Measurements from ENCODE around the gene TRIM47.
"Not testable (repeated sequence)": the region's sequence is repeated elsewhere in the genome, so short reads cannot be mapped to it uniquely, and the experiment has no call there.

Gene TRIM47

GRCh38 chr17:75889454-75889853, 11.1 kb upstream of the TRIM47 start:
- DNase-seq (ENCODE audit: insufficient read length, low spot score) (no peak), FAIRE-seq (no peak)
- TF ChIP-seq CTCF (IDR thresholded peaks at IDR 0.05; ENCODE audit: insufficient read depth, missing control alignments): no peak

- no peak for TF ChIP-seq CTCF (IDR thresholded peaks at IDR 0.05; ENCODE audit: insufficient read depth, missing control alignments)
- DNase-seq (ENCODE audit: insufficient read length, low spot score): no peak
- no peak for FAIRE-seq
Measured at GRCh38 chr17:75888484-75888883, 10.1 kb upstream of the TRIM47 start.

DNA sequence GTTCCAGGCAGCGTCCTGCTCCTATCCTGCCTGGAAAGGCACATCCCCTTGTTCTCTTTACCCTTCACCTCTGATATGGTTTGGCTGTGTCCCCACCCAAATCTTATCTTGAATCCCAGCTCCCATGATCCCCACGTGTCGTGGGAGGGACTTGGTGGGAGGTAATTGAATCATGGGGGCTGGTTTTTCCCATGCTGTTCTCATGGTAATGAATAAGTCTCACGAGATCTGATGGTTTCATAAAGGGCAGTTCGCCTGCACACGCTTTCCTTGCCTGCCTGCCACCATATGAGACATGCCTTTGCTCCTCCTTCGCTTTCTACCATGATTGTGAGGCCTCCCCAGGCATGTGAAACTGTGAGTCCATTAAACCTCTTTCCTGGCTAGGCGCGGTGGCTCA, 7.5 kb upstream of the TRIM47 start:
- FAIRE-seq: not testable (repeated sequence)

DNA sequence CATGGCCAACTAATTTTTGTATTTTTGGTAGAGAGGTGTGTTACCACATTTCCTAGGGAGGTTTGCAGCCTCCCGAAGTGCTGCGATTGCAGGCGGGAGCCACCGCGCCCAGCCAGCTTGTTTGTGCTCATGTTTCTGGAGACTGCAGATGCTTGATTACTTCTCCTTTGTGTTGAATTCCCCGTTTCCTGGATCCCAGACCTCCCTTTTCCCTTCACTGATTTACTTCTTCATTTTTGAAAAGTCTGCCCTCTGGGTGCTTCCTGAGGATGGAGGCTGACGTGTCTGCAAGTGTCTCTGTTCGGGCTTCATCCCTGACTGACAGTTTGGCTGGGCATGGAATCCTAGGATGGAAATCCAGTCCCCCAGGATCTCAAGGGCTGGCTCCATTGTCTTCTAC, 7.0 kb upstream of the TRIM47 start:
- FAIRE-seq (no peak), DNase-seq (ENCODE audit: insufficient read length, low spot score) (no peak)
- no peak for TF ChIP-seq CTCF (IDR thresholded peaks at IDR 0.05; ENCODE audit: insufficient read depth, missing control alignments)

More for the DNA sequence above, 7.5 kb upstream of the TRIM47 start:
- not testable (repeated sequence) for DNase-seq (ENCODE audit: insufficient read length, low spot score)

GRCh38 chr17:75881678-75882454, 3.5 kb upstream of the TRIM47 start:
- FAIRE-seq (no peak), DNase-seq (ENCODE audit: insufficient read length, low spot score) (no peak)
- TF ChIP-seq CTCF (IDR thresholded peaks at IDR 0.05; ENCODE audit: insufficient read depth, missing control alignments): no peak

GRCh38 chr17:75880266-75880665, 1.9 kb upstream of the TRIM47 start:
- no peak for DNase-seq (ENCODE audit: insufficient read length, low spot score)

DNA sequence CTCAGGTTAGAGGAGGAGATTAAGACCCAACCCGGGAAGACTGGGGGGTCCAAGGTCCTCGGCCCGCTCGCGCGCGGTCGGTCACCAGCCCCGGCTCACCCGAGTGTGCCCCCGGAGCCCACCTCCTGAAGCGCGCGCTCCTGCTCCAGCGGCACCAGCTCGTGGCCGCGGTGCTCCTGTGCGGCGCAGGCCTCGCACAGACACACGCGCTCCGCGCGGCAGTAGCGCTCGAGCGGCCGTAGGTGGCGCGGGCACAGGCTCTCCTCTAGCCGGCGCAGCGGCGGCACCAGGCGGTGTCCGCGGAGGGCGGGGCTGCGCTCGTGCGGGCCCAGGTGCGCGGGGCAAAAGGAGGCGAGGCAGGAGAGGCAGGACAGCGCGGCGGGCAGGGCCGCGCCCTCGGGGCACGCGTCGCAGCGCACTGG, 618 bp downstream of the TRIM47 start:
- FAIRE-seq (no peak), DNase-seq (ENCODE audit: insufficient read length, low spot score) (no peak)
- peak; percentile 37 for TF ChIP-seq CTCF (IDR thresholded peaks at IDR 0.05; ENCODE audit: insufficient read depth, missing control alignments)

More at GRCh38 chr17:75880266-75880665, 1.9 kb upstream of the TRIM47 start:
- FAIRE-seq: no peak
- TF ChIP-seq CTCF (IDR thresholded peaks at IDR 0.05; ENCODE audit: insufficient read depth, missing control alignments): no peak

All from D721Med (cell line).